Neural progenitor cell (in vitro differentiated cells): ENCODE results near the gene DLX1. TPM values are rescaled to one million over a fixed set of nuclear protein-coding genes. Genes with fewer than 3 reads are reported as not detected.

ENCODE experiments used
- DNase-seq: peaks from one replicate; pipeline ENCODE4 v3.0.0-alpha.2; 2016; ENCODE audit warnings: low spot score
- H2AFZ ChIP-seq: fragments of 200-600 bp; sonication (generic); replicated peaks from 2 replicates; pipeline ENCODE4 v1.6.1; 2016; ENCODE audit warnings: antibody characterized with exemption
- H3F3A ChIP-seq: fragments of 200-600 bp; sonication (generic); 2 replicates; pipeline ENCODE4 v1.6.1; 2016; ENCODE audit warnings: antibody characterized with exemption, low read depth
- H3K27ac ChIP-seq: fragments of 200-600 bp; sonication (generic); 2 replicates; pipeline ENCODE4 v1.5.1; 2016; ENCODE audit warnings: mild to moderate bottlenecking
- H3K27me3 ChIP-seq: fragments of 200-600 bp; sonication (generic); 2 replicates; pipeline ENCODE4 v1.6.1; 2016; ENCODE audit warnings: mild to moderate bottlenecking, moderate library complexity
- H3K36me3 ChIP-seq: fragments of 200-600 bp; sonication (generic); 2 replicates; pipeline ENCODE4 v1.5.1; 2016
- H3K4me1 ChIP-seq: fragments of 200-600 bp; sonication (generic); 2 replicates; pipeline ENCODE4 v1.6.1; 2016; ENCODE audit warnings: mixed run types
- H3K4me2 ChIP-seq: fragments of 200-600 bp; sonication (generic); 2 replicates; pipeline ENCODE4 v1.6.1; 2016
- H3K4me3 ChIP-seq: fragments of 200-600 bp; sonication (generic); 2 replicates; pipeline ENCODE4 v1.5.1; 2016
- H3K79me2 ChIP-seq: fragments of 200-600 bp; sonication (generic); 2 replicates; pipeline ENCODE4 v1.6.1; 2016; ENCODE audit warnings: low read depth
- H3K9ac ChIP-seq: fragments of 200-600 bp; sonication (generic); 2 replicates; pipeline ENCODE4 v1.6.1; 2016
- H3K9me3 ChIP-seq: fragments of 200-600 bp; sonication (generic); 2 replicates; pipeline ENCODE4 v1.5.1; 2016; ENCODE audit warnings: low read depth
- H4K20me1 ChIP-seq: fragments of 200-600 bp; sonication (generic); 2 replicates; pipeline ENCODE4 v1.6.1; 2016; ENCODE audit warnings: low read depth
- H3K27ac Mint-ChIP-seq: 3 replicates; pipeline ENCODE4 v1.8.0; 2021; ENCODE audit warnings: mixed read lengths
- H3K27me3 Mint-ChIP-seq: 2 replicates; pipeline ENCODE4 v1.8.0; 2022; ENCODE audit warnings: low read depth, mild to moderate bottlenecking, inconsistent platforms, moderate library complexity, mixed read lengths; ENCODE audit not compliant: insufficient read depth
- H3K36me3 Mint-ChIP-seq: 3 replicates; pipeline ENCODE4 v1.8.0; 2021; ENCODE audit warnings: mixed read lengths
- H3K4me1 Mint-ChIP-seq: 3 replicates; pipeline ENCODE4 v1.8.0; 2021; ENCODE audit warnings: mixed read lengths
- H3K4me3 Mint-ChIP-seq: 3 replicates; pipeline ENCODE4 v1.8.0; 2021; ENCODE audit warnings: mild to moderate bottlenecking, moderate library complexity, mixed read lengths
- H3K9me3 Mint-ChIP-seq: 3 replicates; pipeline ENCODE4 v1.8.0; 2020; ENCODE audit warnings: mixed read lengths
- EZH2 ChIP-seq: fragments of 200-600 bp; sonication (generic); IDR thresholded peaks from 2 replicates; pipeline ENCODE4 v1.6.1; 2017; ENCODE audit warnings: antibody characterized with exemption, mild to moderate bottlenecking, moderate library complexity
- EZH2phosphoT487 ChIP-seq: fragments of 200-600 bp; sonication (generic); IDR thresholded peaks from 2 replicates; pipeline ENCODE4 v1.6.1; 2017; ENCODE audit warnings: antibody characterized with exemption
- total RNA-seq: library from RNA; depleted of rRNA; stranded (reverse); fragments of >200 nt; gene quantifications from 2 replicates; pipeline ENCODE4 v1.2.3, GENCODE V29; 2015; ENCODE audit warnings: low replicate concordance
- TF ChIP-seq, protein P1 (sequence below): fragments of 200-600 bp; sonication (generic); IDR thresholded peaks from 2 replicates; pipeline ENCODE4 v1.5.1; 2017; ENCODE audit warnings: antibody characterized with exemption, mild to moderate bottlenecking

The DLX1 gene
- total RNA-seq, 1 donor from 2014 or later = not detected

DNA sequence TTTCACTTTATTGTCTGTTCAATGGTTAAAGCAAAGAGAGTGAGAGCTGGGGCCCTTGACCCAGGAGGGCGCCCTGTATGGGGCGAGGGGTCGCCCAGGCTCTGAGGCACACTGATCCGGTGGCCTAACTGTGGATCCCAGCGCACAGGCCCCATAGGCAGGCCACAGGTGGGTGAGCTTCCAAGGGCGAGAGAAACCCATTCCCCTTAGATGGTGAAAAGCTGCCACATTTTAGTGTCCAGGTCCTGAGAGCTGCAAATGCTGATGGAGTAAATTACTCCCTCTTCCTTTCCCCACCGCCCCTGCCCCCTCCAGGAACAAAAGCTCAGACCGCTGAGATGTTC lies 23.3 kb downstream of the DLX1 start:
- no peak overlapping the region for H3K4me3 ChIP-seq
- no peaks in the 10 kb centered on the region for H3K9me3 Mint-ChIP-seq
- no peaks in the 10 kb centered on the region for H3K36me3 ChIP-seq
- H2AFZ ChIP-seq = no peak overlapping the region
- H3K4me1 ChIP-seq = peaks cover 9% of the 10 kb centered on the region
- no peaks in the 10 kb centered on the region for H3K79me2 ChIP-seq
- H3K4me1 Mint-ChIP-seq = peaks cover 24% of the 10 kb centered on the region
- peaks cover 10% of the 10 kb centered on the region for H4K20me1 ChIP-seq
- no peak overlapping the region for H3K9ac ChIP-seq
- peaks cover 27% of the 10 kb centered on the region for H3F3A ChIP-seq
- no peaks in the 10 kb centered on the region for H3K36me3 Mint-ChIP-seq
- peaks cover 88% of the 10 kb centered on the region for H3K27me3 ChIP-seq
- TF ChIP-seq EZH2phosphoT487 (no peak), EZH2 (peak; percentile 19)
- TF ChIP-seq, protein P1, sequence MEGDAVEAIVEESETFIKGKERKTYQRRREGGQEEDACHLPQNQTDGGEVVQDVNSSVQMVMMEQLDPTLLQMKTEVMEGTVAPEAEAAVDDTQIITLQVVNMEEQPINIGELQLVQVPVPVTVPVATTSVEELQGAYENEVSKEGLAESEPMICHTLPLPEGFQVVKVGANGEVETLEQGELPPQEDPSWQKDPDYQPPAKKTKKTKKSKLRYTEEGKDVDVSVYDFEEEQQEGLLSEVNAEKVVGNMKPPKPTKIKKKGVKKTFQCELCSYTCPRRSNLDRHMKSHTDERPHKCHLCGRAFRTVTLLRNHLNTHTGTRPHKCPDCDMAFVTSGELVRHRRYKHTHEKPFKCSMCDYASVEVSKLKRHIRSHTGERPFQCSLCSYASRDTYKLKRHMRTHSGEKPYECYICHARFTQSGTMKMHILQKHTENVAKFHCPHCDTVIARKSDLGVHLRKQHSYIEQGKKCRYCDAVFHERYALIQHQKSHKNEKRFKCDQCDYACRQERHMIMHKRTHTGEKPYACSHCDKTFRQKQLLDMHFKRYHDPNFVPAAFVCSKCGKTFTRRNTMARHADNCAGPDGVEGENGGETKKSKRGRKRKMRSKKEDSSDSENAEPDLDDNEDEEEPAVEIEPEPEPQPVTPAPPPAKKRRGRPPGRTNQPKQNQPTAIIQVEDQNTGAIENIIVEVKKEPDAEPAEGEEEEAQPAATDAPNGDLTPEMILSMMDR = no peak
- H3K27ac Mint-ChIP-seq = no peak overlapping the region
- no peaks in the 10 kb centered on the region for H3K9me3 ChIP-seq
- peak overlapping the region; percentile 9 for H3K4me3 Mint-ChIP-seq
- peak overlapping the region; percentile 41 for H3K4me2 ChIP-seq
- H3K27me3 Mint-ChIP-seq = peaks cover 57% of the 10 kb centered on the region
- no peak overlapping the region for H3K27ac ChIP-seq
- DNase-seq = peak; percentile 15

DNA sequence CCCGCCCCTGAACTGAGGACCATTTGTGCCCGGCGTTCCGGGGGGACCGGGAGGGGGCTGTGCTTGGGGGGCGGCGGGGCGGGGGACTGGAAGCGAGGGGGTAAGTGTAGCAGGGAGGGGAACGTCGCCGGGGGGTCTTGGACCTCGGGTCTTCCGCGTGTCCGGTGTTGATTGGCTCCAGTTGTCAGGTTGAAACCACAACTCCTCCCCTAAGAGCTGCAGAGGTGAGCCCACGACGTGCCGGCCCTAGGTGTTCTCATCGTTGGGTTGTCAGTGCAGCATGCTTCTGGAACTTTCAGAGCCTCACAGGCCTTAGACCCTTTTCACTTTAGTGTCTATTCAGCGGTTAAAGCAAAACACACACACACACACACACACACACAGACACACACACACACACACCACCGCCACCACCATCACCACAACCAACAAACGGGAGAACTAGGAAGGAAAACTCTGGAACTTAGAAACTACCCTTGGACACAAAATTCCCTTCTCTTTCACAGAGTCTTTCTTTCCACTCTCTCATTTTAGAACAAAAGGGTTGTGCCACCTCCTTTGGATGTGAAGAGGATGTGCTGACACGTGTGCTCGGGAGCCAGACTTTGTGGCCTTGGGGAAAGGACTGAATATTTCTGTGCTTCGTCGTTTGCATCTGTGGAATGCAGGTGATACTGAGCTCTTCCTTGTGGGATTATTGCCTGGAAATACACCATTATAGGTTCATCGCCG lies 24.1 kb downstream of the DLX1 start:
- H3K79me2 ChIP-seq = no peaks in the 10 kb centered on the region
- DNase-seq = no peak
- peak overlapping the region; percentile 60 for H3K4me2 ChIP-seq
- H3K4me1 ChIP-seq = peaks cover 9% of the 10 kb centered on the region
- Mint-ChIP-seq H3K4me1 (peaks cover 23% of the 10 kb centered on the region), H3K4me3 (no peak overlapping the region), H3K9me3 (no peaks in the 10 kb centered on the region), H3K27me3 (peaks cover 49% of the 10 kb centered on the region), H3K36me3 (no peaks in the 10 kb centered on the region), H3K27ac (peak overlapping the region; percentile 37)
- no peaks in the 10 kb centered on the region for H3K36me3 ChIP-seq
- H3K9ac ChIP-seq = no peak overlapping the region
- H3K27ac ChIP-seq = no peak overlapping the region
- H3K4me3 ChIP-seq = peak overlapping the region; percentile 25
- H4K20me1 ChIP-seq = peaks cover 5% of the 10 kb centered on the region
- peaks cover 80% of the 10 kb centered on the region for H3K27me3 ChIP-seq
- H2AFZ ChIP-seq = peak overlapping the region; percentile 23
- H3K9me3 ChIP-seq = no peaks in the 10 kb centered on the region
- TF ChIP-seq EZH2 (no peak), EZH2phosphoT487 (no peak)
- TF ChIP-seq, protein P1 = no peak
- H3F3A ChIP-seq = peaks cover 25% of the 10 kb centered on the region

DNA sequence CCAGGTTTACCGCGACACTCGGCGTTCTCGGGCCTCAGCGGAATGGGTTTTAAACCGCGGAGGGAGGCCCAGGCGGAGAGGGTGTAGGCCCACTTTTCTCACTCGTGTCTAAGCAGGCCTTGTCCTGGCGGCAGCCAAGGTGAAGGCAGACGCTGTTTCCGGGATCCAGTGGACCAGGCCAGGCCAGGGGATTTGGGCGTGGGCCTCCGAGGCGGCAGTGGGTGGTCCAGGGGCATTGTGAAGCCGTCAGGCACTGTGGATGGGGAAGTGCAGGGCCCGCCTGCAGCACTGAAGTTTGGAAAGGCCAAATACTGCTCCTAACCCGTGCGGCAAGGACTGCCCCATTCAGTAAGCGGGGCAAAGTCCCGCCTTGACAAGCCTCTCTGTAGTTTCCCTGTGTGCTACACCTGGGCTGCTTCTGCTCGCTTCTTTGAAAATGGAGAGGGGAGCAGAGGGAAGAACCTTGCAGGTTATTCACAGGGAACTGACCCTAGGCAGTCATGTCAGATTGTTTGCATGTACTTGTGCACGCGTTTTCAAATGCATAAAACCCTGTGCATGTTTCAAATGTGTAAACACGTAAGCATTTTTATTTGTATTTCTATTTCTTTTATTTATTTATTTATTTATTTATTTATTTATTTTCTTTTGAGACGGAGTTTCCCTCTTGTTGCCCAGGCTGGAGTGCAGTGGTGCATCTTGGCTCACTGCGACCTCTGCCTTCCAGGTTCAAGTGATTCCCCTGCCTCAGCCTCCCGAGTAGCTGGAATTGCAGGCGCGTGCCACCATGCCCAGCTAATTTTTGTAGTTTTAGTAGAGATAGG lies 24.9 kb downstream of the DLX1 start:
- Histone ChIP-seq H3K4me3 (peak overlapping the region; percentile 25), H3K79me2 (no peaks in the 10 kb centered on the region), H3K27me3 (peaks cover 72% of the 10 kb centered on the region), H3F3A (peaks cover 25% of the 10 kb centered on the region), H2AFZ (peak overlapping the region; percentile 23), H3K4me2 (peak overlapping the region; percentile 60), H4K20me1 (peaks cover 5% of the 10 kb centered on the region), H3K4me1 (peaks cover 9% of the 10 kb centered on the region), H3K36me3 (no peaks in the 10 kb centered on the region), H3K9ac (no peak overlapping the region), H3K27ac (no peak overlapping the region), H3K9me3 (no peaks in the 10 kb centered on the region)
- H3K4me3 Mint-ChIP-seq = no peak overlapping the region
- DNase-seq = peak; percentile 51
- H3K4me1 Mint-ChIP-seq = peaks cover 23% of the 10 kb centered on the region
- peaks cover 42% of the 10 kb centered on the region for H3K27me3 Mint-ChIP-seq
- TF ChIP-seq EZH2phosphoT487 (no peak), EZH2 (no peak)
- TF ChIP-seq, protein P1 = no peak
- H3K27ac Mint-ChIP-seq = no peak overlapping the region
- H3K9me3 Mint-ChIP-seq = no peaks in the 10 kb centered on the region
- H3K36me3 Mint-ChIP-seq = no peaks in the 10 kb centered on the region
